ENCODE data around the gene ICE2.

The ICE2 gene

GRCh38 chr15:60386615-60387014, 92.3 kb downstream of the ICE2 start:
- no peak for DNase-seq

- no peak for DNase-seq
Measured at GRCh38 chr15:60385620-60386552, 93.1 kb downstream of the ICE2 start.

GRCh38 chr15:60384526-60385126, 94.3 kb downstream of the ICE2 start:
- DNase-seq: no peak

- no peak for DNase-seq
Measured at GRCh38 chr15:60384053-60384452, 94.9 kb downstream of the ICE2 start.

GRCh38 chr15:60382773-60383674, 95.9 kb downstream of the ICE2 start:
- no peak for DNase-seq

- DNase-seq: no peak
Measured at GRCh38 chr15:60381148-60381788, 97.7 kb downstream of the ICE2 start.

- no peak for DNase-seq
Measured at GRCh38 chr15:60379525-60380274, 99.2 kb downstream of the ICE2 start.

GRCh38 chr15:60379185-60379524, 99.8 kb downstream of the ICE2 start:
- no peak for DNase-seq

GRCh38 chr15:60376677-60377095, 102.3 kb downstream of the ICE2 start:
- no peak for DNase-seq

- DNase-seq: no peak
Measured at GRCh38 chr15:60375306-60375705, 103.6 kb downstream of the ICE2 start.

- no peak for DNase-seq
Measured at GRCh38 chr15:60374628-60375081, 104.3 kb downstream of the ICE2 start.

GRCh38 chr15:60374209-60374608, 104.7 kb downstream of the ICE2 start:
- DNase-seq: no peak

GRCh38 chr15:60373745-60374144, 105.2 kb downstream of the ICE2 start:
- DNase-seq: no peak

GRCh38 chr15:60373327-60373726, 105.6 kb downstream of the ICE2 start:
- DNase-seq: no peak

GRCh38 chr15:60372756-60373155, 106.2 kb downstream of the ICE2 start:
- no peak for DNase-seq

- DNase-seq: no peak
Measured at GRCh38 chr15:60372227-60372626, 106.7 kb downstream of the ICE2 start.

GRCh38 chr15:60371175-60372051, 107.5 kb downstream of the ICE2 start:
- no peak for DNase-seq

- no peak for DNase-seq
Measured at GRCh38 chr15:60370869-60371136, 108.1 kb downstream of the ICE2 start.

GRCh38 chr15:60370105-60370868, 108.7 kb downstream of the ICE2 start:
- no peak for DNase-seq

GRCh38 chr15:60369696-60370095, 109.2 kb downstream of the ICE2 start:
- DNase-seq: no peak

Measured in SIG-M5 (cell line).